ENCODE measurements around the gene PACRG.

GRCh38 chr6:163099621-163100171 lies 371.9 kb downstream of the PACRG start:
- TF ChIP-seq CTCF (IDR thresholded peaks at IDR 0.05; ENCODE audit: insufficient read depth, low read length, poor library complexity, severe bottlenecking) (no peak), EZH2phosphoT487 (conservative IDR thresholded peaks at IDR 0.05; ENCODE audit: low read length) (no peak)
